HG03095 (cell line): ENCODE results near the gene TWSG1.
"Not testable (repeated sequence)": the region's sequence is repeated elsewhere in the genome, so short reads cannot be mapped to it uniquely, and the experiment has no call there.

Experiments
- ATAC-seq: cut with Tn5 transposase; IDR thresholded peaks from one replicate; pipeline ENCODE4 v1.9.1; 2021; ENCODE audit warnings: moderate library complexity; ENCODE audit not compliant: unreplicated experiment

TWSG1 gene

GRCh38 chr18:9386879-9387278, 52.3 kb downstream of the TWSG1 start:
- ATAC-seq: no peak

GRCh38 chr18:9387891-9388290, 53.3 kb downstream of the TWSG1 start:
- no peak for ATAC-seq

GRCh38 chr18:9389706-9390105, 55.1 kb downstream of the TWSG1 start:
- ATAC-seq: no peak

GRCh38 chr18:9392726-9393125, 58.2 kb downstream of the TWSG1 start:
- ATAC-seq: no peak

- no peak for ATAC-seq
Observed at GRCh38 chr18:9394046-9394445, 59.5 kb downstream of the TWSG1 start.

GRCh38 chr18:9400197-9400596, 65.6 kb downstream of the TWSG1 start:
- ATAC-seq: no peak

- no peak for ATAC-seq
Observed at GRCh38 chr18:9401176-9401575, 66.6 kb downstream of the TWSG1 start.

GRCh38 chr18:9402358-9403007, 67.9 kb downstream of the TWSG1 start:
- ATAC-seq: not testable (repeated sequence)

GRCh38 chr18:9403795-9404564, 69.4 kb downstream of the TWSG1 start:
- no peak for ATAC-seq

- ATAC-seq: no peak
Observed at GRCh38 chr18:9404565-9405060, 70.0 kb downstream of the TWSG1 start.

GRCh38 chr18:9405130-9405529, 70.6 kb downstream of the TWSG1 start:
- no peak for ATAC-seq

- ATAC-seq: no peak
Observed at GRCh38 chr18:9405977-9406376, 71.4 kb downstream of the TWSG1 start.

GRCh38 chr18:9410515-9410914, 75.9 kb downstream of the TWSG1 start:
- no peak for ATAC-seq

- no peak for ATAC-seq
Observed at GRCh38 chr18:9413576-9413975, 79.0 kb downstream of the TWSG1 start.

- no peak for ATAC-seq
Observed at GRCh38 chr18:9416563-9417072, 82.0 kb downstream of the TWSG1 start.

- ATAC-seq: no peak
Observed at GRCh38 chr18:9417073-9417851, 82.7 kb downstream of the TWSG1 start.

GRCh38 chr18:9418047-9418690, 83.6 kb downstream of the TWSG1 start:
- ATAC-seq: no peak

- ATAC-seq: no peak
Observed at GRCh38 chr18:9419956-9420631, 85.5 kb downstream of the TWSG1 start.

- no peak for ATAC-seq
Observed at GRCh38 chr18:9421096-9421900, 86.7 kb downstream of the TWSG1 start.
